ENCODE measurements around the gene GPHN.

Gene GPHN

GRCh38 chr14:67068251-67068650, 560.3 kb downstream of the GPHN start:
- Histone ChIP-seq H3K36me3 (no peaks in the 10 kb centered on the region), H3K4me1 (peaks cover 7% of the 10 kb centered on the region), H3K4me3 (ENCODE audit: low read depth, low read length) (no peak overlapping the region), H3K9me3 (no peaks in the 10 kb centered on the region), H3K27me3 (no peaks in the 10 kb centered on the region)
- no peak for DNase-seq
- TF ChIP-seq CTCF (IDR thresholded peaks at IDR 0.05; ENCODE audit: low read depth, low read length): no peak

GRCh38 chr14:67071506-67071905, 563.6 kb downstream of the GPHN start:
- H3K27me3 ChIP-seq: no peaks in the 10 kb centered on the region
- no peak overlapping the region for H3K4me3 ChIP-seq (ENCODE audit: low read depth, low read length)
- no peak for TF ChIP-seq CTCF (IDR thresholded peaks at IDR 0.05; ENCODE audit: low read depth, low read length)
- no peaks in the 10 kb centered on the region for H3K36me3 ChIP-seq
- H3K9me3 ChIP-seq: no peaks in the 10 kb centered on the region
- DNase-seq: no peak
- H3K4me1 ChIP-seq: peaks cover 7% of the 10 kb centered on the region

- Histone ChIP-seq H3K9me3 (no peaks in the 10 kb centered on the region), H3K27me3 (no peaks in the 10 kb centered on the region), H3K4me1 (no peaks in the 10 kb centered on the region), H3K4me3 (ENCODE audit: low read depth, low read length) (no peak overlapping the region), H3K36me3 (no peaks in the 10 kb centered on the region)
- DNase-seq: no peak
- no peak for TF ChIP-seq CTCF (IDR thresholded peaks at IDR 0.05; ENCODE audit: low read depth, low read length)
These were observed 570.0 kb downstream of the GPHN start for GRCh38 chr14:67077921-67078320.

GRCh38 chr14:67079846-67080245, 571.9 kb downstream of the GPHN start:
- H3K4me1 ChIP-seq: no peaks in the 10 kb centered on the region
- DNase-seq: no peak
- H3K27me3 ChIP-seq: no peaks in the 10 kb centered on the region
- no peaks in the 10 kb centered on the region for H3K9me3 ChIP-seq
- H3K36me3 ChIP-seq: no peaks in the 10 kb centered on the region
- no peak overlapping the region for H3K4me3 ChIP-seq (ENCODE audit: low read depth, low read length)
- TF ChIP-seq CTCF (IDR thresholded peaks at IDR 0.05; ENCODE audit: low read depth, low read length): no peak

GRCh38 chr14:67108230-67108629, 600.3 kb downstream of the GPHN start:
- no peaks in the 10 kb centered on the region for H3K27me3 ChIP-seq
- no peak for DNase-seq
- H3K36me3 ChIP-seq: peaks cover 3% of the 10 kb centered on the region; the same call in 1 of the 2 replicates
- H3K4me3 ChIP-seq (ENCODE audit: low read depth, low read length): no peak overlapping the region
- H3K4me1 ChIP-seq: no peaks in the 10 kb centered on the region
- H3K9me3 ChIP-seq: no peaks in the 10 kb centered on the region
- TF ChIP-seq CTCF (IDR thresholded peaks at IDR 0.05; ENCODE audit: low read depth, low read length): no peak

- Histone ChIP-seq H3K4me3 (ENCODE audit: low read depth, low read length) (no peak overlapping the region), H3K36me3 (peaks cover 3% of the 10 kb centered on the region; the same call in 1 of the 2 replicates), H3K4me1 (no peaks in the 10 kb centered on the region), H3K27me3 (no peaks in the 10 kb centered on the region), H3K9me3 (no peaks in the 10 kb centered on the region)
- DNase-seq: no peak
- TF ChIP-seq CTCF (IDR thresholded peaks at IDR 0.05; ENCODE audit: low read depth, low read length): no peak
These were observed 603.1 kb downstream of the GPHN start for GRCh38 chr14:67111022-67111421.

Measured in BE2C (cell line).